ENCODE data around the gene RXRG. TPM values are rescaled to one million over a fixed set of nuclear protein-coding genes. Genes with fewer than 3 reads are reported as not detected.
"Not testable (repeated sequence)": the region's sequence is repeated elsewhere in the genome, so short reads cannot be mapped to it uniquely, and the experiment has no call there.

The RXRG gene
- total RNA-seq, 1 donor, result not detected

- DNase-seq (ENCODE audit: low read depth), result no peak
- H3K4me3 ChIP-seq (ENCODE audit: low read depth, low read length), result no peak overlapping the region
- TF ChIP-seq CTCF (IDR thresholded peaks at IDR 0.05; ENCODE audit: insufficient read depth, low read depth, low read length), result no peak
These were observed 22.8 kb upstream of the RXRG start for GRCh38 chr1:165467706-165468105.

GRCh38 chr1:165463978-165464377, 19.1 kb upstream of the RXRG start:
- TF ChIP-seq CTCF (IDR thresholded peaks at IDR 0.05; ENCODE audit: insufficient read depth, low read depth, low read length), result no peak
- no peak for DNase-seq (ENCODE audit: low read depth)
- H3K4me3 ChIP-seq (ENCODE audit: low read depth, low read length), result no peak overlapping the region

GRCh38 chr1:165459683-165460082, 14.8 kb upstream of the RXRG start:
- not testable (repeated sequence) for DNase-seq (ENCODE audit: low read depth); H3K4me3 ChIP-seq (ENCODE audit: low read depth, low read length)

- no peak overlapping the region for H3K4me3 ChIP-seq (ENCODE audit: low read depth, low read length)
- no peak for DNase-seq (ENCODE audit: low read depth)
- TF ChIP-seq CTCF (IDR thresholded peaks at IDR 0.05; ENCODE audit: insufficient read depth, low read depth, low read length), result no peak
These were observed 11.9 kb upstream of the RXRG start for GRCh38 chr1:165456861-165457260.

DNA sequence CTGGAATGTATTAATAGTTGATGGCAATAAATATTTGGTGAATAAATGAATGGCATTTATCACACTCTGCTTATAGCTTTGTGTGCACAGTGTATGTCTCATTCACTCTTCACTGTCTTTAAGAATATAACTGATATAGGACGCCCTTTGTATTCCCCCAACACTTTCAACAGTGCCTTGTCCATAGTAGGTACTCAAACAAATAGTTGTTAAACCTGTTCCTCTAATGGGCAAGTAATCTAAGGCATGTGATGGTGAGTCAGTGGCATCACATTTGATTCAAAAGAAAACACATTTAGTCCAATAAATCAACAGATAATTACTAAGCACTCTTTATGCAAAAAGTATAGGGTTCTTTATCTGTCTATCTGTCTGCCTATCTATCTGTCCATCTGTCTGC, 11.2 kb upstream of the RXRG start:
- no peak overlapping the region for H3K4me3 ChIP-seq (ENCODE audit: low read depth, low read length)
- no peak for TF ChIP-seq CTCF (IDR thresholded peaks at IDR 0.05; ENCODE audit: insufficient read depth, low read depth, low read length)
- DNase-seq (ENCODE audit: low read depth), result no peak

- no peak overlapping the region for H3K4me3 ChIP-seq (ENCODE audit: low read depth, low read length)
- no peak for DNase-seq (ENCODE audit: low read depth)
- no peak for TF ChIP-seq CTCF (IDR thresholded peaks at IDR 0.05; ENCODE audit: insufficient read depth, low read depth, low read length)
These were observed 10.2 kb upstream of the RXRG start for GRCh38 chr1:165455111-165455510.

DNA sequence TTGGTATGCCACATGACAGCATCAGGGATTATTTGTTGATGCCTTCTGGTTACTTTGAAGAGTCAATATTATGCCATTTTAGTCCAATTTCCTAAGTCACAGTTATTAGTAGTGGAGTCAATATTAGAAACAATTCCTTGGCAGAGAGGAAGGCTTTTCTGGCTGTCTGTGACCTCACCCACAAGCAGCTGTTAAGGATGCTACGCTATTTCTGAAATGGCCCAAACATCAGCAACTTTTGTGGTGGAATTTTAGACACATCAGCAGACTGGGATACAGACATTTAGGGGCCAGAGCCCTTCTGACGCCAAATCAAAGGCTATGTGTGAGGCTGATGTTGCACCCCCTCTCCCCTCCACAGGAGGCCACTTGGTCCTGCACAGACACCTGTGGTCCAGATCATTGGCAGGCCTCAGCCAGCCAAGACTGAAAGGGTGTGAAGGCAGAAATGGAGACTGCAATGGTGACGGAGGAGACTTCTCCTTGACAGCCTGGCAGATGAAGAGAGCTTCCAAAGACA, 9.2 kb upstream of the RXRG start:
- no peak for DNase-seq (ENCODE audit: low read depth)
- TF ChIP-seq CTCF (IDR thresholded peaks at IDR 0.05; ENCODE audit: insufficient read depth, low read depth, low read length), result no peak

More for the DNA sequence above, 9.2 kb upstream of the RXRG start:
- H3K4me3 ChIP-seq (ENCODE audit: low read depth, low read length), result no peak overlapping the region
